PC-9 (cell line): ENCODE results near the gene COMMD4.

Source experiments
- EZH2 ChIP-seq: fragments of 200-600 bp; sonication (generic); IDR thresholded peaks from 2 replicates; pipeline ENCODE4 v1.8.0; 2017; ENCODE audit warnings: antibody characterized with exemption, low read depth
- TF ChIP-seq, protein P1 (sequence below): fragments of 200-600 bp; sonication (generic); conservative IDR thresholded peaks from 2 replicates; pipeline ENCODE4 v1.6.1; 2017; ENCODE audit warnings: mixed run types, antibody characterized with exemption, mild to moderate bottlenecking, moderate library complexity

DNA sequence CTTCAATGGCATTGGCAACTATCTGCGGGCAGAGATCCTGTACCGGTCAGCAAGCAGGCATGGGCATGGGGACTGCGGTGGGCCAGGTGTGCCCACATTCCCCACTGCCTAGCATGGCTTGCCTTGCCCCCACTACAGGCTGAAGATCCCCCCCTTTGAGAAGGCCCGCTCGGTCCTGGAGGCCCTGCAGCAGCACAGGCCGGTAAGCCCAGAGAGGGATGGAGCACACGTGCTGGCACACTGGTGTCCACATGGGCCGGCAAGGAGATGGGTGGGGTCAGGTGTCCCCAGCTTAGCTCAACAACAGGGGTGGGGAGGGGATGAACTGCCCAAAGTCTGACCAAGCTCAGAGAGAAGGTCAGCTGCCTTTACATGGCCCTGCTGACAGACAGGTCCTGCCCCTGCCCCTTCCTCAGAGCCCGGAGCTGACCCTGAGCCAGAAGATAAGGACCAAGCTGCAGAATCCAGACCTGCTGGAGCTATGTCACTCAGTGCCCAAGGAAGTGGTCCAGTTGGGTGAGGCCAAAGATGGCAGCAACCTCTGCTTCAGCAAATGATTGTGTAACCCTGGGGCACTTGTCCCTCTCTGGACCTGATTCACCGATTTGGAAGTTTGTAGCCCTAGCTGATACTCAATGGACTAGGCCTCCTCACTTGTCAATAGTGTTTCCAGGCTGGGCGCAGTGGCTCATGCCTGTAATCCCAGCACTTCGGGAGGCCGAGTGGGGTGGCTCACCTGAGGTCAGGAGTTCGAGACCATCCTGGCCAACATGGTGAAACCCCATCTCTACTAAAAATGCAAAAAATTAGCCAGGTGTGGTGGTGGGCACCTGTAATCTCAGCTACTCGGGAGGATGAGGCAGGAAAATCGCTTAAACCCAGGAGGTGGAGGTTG lies 16.6 kb downstream of the COMMD4 start:
- TF ChIP-seq, protein P1, sequence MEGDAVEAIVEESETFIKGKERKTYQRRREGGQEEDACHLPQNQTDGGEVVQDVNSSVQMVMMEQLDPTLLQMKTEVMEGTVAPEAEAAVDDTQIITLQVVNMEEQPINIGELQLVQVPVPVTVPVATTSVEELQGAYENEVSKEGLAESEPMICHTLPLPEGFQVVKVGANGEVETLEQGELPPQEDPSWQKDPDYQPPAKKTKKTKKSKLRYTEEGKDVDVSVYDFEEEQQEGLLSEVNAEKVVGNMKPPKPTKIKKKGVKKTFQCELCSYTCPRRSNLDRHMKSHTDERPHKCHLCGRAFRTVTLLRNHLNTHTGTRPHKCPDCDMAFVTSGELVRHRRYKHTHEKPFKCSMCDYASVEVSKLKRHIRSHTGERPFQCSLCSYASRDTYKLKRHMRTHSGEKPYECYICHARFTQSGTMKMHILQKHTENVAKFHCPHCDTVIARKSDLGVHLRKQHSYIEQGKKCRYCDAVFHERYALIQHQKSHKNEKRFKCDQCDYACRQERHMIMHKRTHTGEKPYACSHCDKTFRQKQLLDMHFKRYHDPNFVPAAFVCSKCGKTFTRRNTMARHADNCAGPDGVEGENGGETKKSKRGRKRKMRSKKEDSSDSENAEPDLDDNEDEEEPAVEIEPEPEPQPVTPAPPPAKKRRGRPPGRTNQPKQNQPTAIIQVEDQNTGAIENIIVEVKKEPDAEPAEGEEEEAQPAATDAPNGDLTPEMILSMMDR: no peak
- TF ChIP-seq EZH2: no peak
